Endothelial cell of umbilical vein (primary cell): ENCODE measurements around the gene RAD51B. TPM values are rescaled to one million over a fixed set of nuclear protein-coding genes. Genes with fewer than 3 reads are reported as not detected.
"Not testable (repeated sequence)": the region's sequence is repeated elsewhere in the genome, so short reads cannot be mapped to it uniquely, and the experiment has no call there.

Experiments used
- BruUV-seq: library from RNA; stranded (reverse); fragments of 400-500 nt; replicated peaks from 2 replicates; lab custom pipeline; 2021; lab: Mats Ljungman, UMichigan
- CTCF ChIA-PET: fragments of 300-600, 350-600 bp; sonication (Branson Sonifier 250); formaldehyde crosslinking; loops from one replicate; lab custom pipeline; 2021; ENCODE audit warnings: antibody characterized with exemption, inconsistent platforms; lab: Charles Lee
- POLR2A ChIA-PET: fragments of 300-600, 350-600 bp; sonication (Branson Sonifier 250); formaldehyde crosslinking; loops from one replicate; lab custom pipeline; 2021; ENCODE audit warnings: antibody characterized with exemption, inconsistent platforms; lab: Charles Lee
- DNase-seq: peaks from one replicate; pipeline ENCODE4 v3.0.0-alpha.2; 2011; ENCODE audit warnings: low read depth, low spot score
- FAIRE-seq: peaks from 2 replicates; lab custom pipeline; 2011; peaks lifted over from hg19 to GRCh38; lab: Jason Lieb, UNC
- H2AFZ ChIP-seq: 2 replicates; pipeline ENCODE4 v1.6.0; 2012; ENCODE audit warnings: low read depth, low read length, control low read depth, inconsistent platforms
- H3K27ac ChIP-seq: 2 replicates; pipeline ENCODE4 v1.5.1; 2011; ENCODE audit warnings: low read depth, mild to moderate bottlenecking, control low read depth, low read length, moderate library complexity; ENCODE audit not compliant: insufficient read depth
- H3K27me3 ChIP-seq, 2 experiments: 2 replicates each; pipeline versions ENCODE4 v1.6.0 to v1.6.1; 2011; ENCODE audit warnings: low read length in 2 of 2, mixed read lengths in 1 of 2; ENCODE audit not compliant: control insufficient read depth in 2 of 2, insufficient read depth in 2 of 2
- H3K36me3 ChIP-seq, 2 experiments: 2 replicates in 1 of 2; 3 replicates in 1 of 2; pipeline ENCODE4 v1.5.1; 2011; ENCODE audit warnings: low read length in 2 of 2, mild to moderate bottlenecking in 1 of 2, moderate library complexity in 1 of 2; ENCODE audit not compliant: control insufficient read depth in 2 of 2, insufficient read depth in 2 of 2; ENCODE audit errors: extremely low read depth in 1 of 2
- H3K4me1 ChIP-seq: 3 replicates; pipeline ENCODE4 v1.5.1; 2011; ENCODE audit warnings: mild to moderate bottlenecking, low read length; ENCODE audit not compliant: control insufficient read depth, insufficient read depth; ENCODE audit errors: extremely low read depth
- H3K4me2 ChIP-seq: 2 replicates; pipeline ENCODE4 v1.6.1; 2011; ENCODE audit warnings: low read length, control low read depth, mixed read lengths; ENCODE audit not compliant: insufficient read depth
- H3K4me3 ChIP-seq, 3 experiments: fragments of 200-600 bp in 1 of 3; sonication (generic), shearing (Covaris generic) in 1 of 3; replicated peaks in 1 of 3; 2 replicates each; pipeline ENCODE4 v1.5.1; 2011 to 2016; ENCODE audit warnings: control low read depth in 3 of 3, low read length in 3 of 3, mild to moderate bottlenecking in 2 of 3, inconsistent platforms in 1 of 3, low read depth in 1 of 3, moderate library complexity in 1 of 3; ENCODE audit not compliant: insufficient read depth in 1 of 3
- H3K79me2 ChIP-seq: 2 replicates; pipeline ENCODE4 v1.6.0; 2012; ENCODE audit warnings: low read length, inconsistent platforms; ENCODE audit not compliant: control insufficient read depth, insufficient read depth
- H3K9ac ChIP-seq: replicated peaks from 2 replicates; pipeline ENCODE3; 2011; ENCODE audit warnings: low read length, control low read depth; ENCODE audit not compliant: insufficient read depth; ENCODE audit errors: extremely low read depth
- H3K9me1 ChIP-seq: replicated peaks from 3 replicates; pipeline ENCODE4 v1.6.0; 2011; ENCODE audit warnings: mild to moderate bottlenecking, low read length; ENCODE audit not compliant: control insufficient read depth, insufficient read depth; ENCODE audit errors: extremely low read depth
- H3K9me3 ChIP-seq: replicated peaks from 2 replicates; pipeline ENCODE4 v1.5.1; 2012; ENCODE audit warnings: low read length, inconsistent platforms; ENCODE audit not compliant: control insufficient read depth, insufficient read depth
- H4K20me1 ChIP-seq: replicated peaks from 2 replicates; pipeline ENCODE3; 2011; ENCODE audit warnings: mild to moderate bottlenecking, low read length; ENCODE audit not compliant: control insufficient read depth, insufficient read depth; ENCODE audit errors: extremely low read depth
- CTCF ChIP-seq, 2 donors: IDR thresholded peaks; 1 replicate in 1 of 2; 2 replicates in 1 of 2; pipeline ENCODE4 v1.5.1; 2011; ENCODE audit warnings: low read length in 2 of 2, mild to moderate bottlenecking in 2 of 2, moderate library complexity in 2 of 2, control low read depth in 1 of 2, inconsistent platforms in 1 of 2, low read depth in 1 of 2; ENCODE audit not compliant: insufficient read depth in 1 of 2; ENCODE audit errors: extremely low read depth in 1 of 2
- EZH2 ChIP-seq: IDR thresholded peaks from 2 replicates; pipeline ENCODE4 v1.6.1; 2012; ENCODE audit warnings: borderline replicate concordance, low read depth, mild to moderate bottlenecking, moderate library complexity, low read length, inconsistent platforms; ENCODE audit not compliant: severe bottlenecking
- FOS ChIP-seq: IDR thresholded peaks from 2 replicates; pipeline ENCODE4 v1.6.1; 2011; ENCODE audit warnings: mild to moderate bottlenecking, low read length, moderate library complexity, borderline replicate concordance; ENCODE audit not compliant: insufficient read depth
- GATA2 ChIP-seq: IDR thresholded peaks from 2 replicates; pipeline ENCODE4 v1.7.0; 2011; ENCODE audit warnings: low read depth, mild to moderate bottlenecking, moderate library complexity, mixed read lengths, low read length; ENCODE audit not compliant: insufficient read length, insufficient read depth
- JUN ChIP-seq: IDR thresholded peaks from 2 replicates; pipeline ENCODE4 v1.6.1; 2011; ENCODE audit warnings: borderline replicate concordance, low read depth; ENCODE audit not compliant: insufficient read length, insufficient read depth
- MYC ChIP-seq: IDR thresholded peaks from one replicate; pipeline ENCODE4 v1.6.1; 2011; ENCODE audit warnings: mild to moderate bottlenecking, low read depth, low read length
- POLR2A ChIP-seq: IDR thresholded peaks from 2 replicates; pipeline ENCODE4 v1.6.1; 2012; ENCODE audit warnings: low read depth, mild to moderate bottlenecking, control low read depth, low read length
- POLR2AphosphoS5 ChIP-seq: IDR thresholded peaks from 2 replicates; pipeline ENCODE4 v1.6.1; 2012; ENCODE audit warnings: low read depth, mild to moderate bottlenecking, control low read depth, low read length, moderate library complexity; ENCODE audit not compliant: insufficient read depth
- dilution Hi-C: fragments of 300-500 bp; cut with MboI; formaldehyde crosslinking; loops from one replicate; pipeline ENCODE4 v1.15.0; 2019; ENCODE audit warnings: low sequenced_read_pairs; ENCODE audit not compliant: extremely low pct_ligation_motif_present
- intact Hi-C: fragments of 100-400 bp; cut with micrococcal nuclease; formaldehyde crosslinking; loops from one replicate; pipeline ENCODE4 v1.10.0; 2022
- polyA plus RNA-seq, 4 experiments: library from polyadenylated mRNA; depleted of rRNA in 3 of 4; stranded (reverse) in 3 of 4; unstranded in 1 of 4; fragments of >200 nt; gene quantifications; 2 replicates each; pipeline versions ENCODE4 v1.2.1 to v1.2.3, GENCODE V29; 2011 to 2012; ENCODE audit warnings: missing spikeins in 1 of 4
- total RNA-seq: library from RNA; stranded (reverse); gene quantifications from 2 replicates; pipeline ENCODE4 v1.2.3, GENCODE V29; 2021
- TF ChIP-seq, protein P1 (sequence below): IDR thresholded peaks from 2 replicates; pipeline ENCODE4 v1.6.1; 2011; ENCODE audit not compliant: insufficient read depth, insufficient read length

RAD51B gene
- total and polyA plus RNA-seq, 2 donors (not counting 3 experiments of a cell fraction or from before 2014, with no cell fraction given): 3.9 to 19.0 TPM

- no peak overlapping the region for H2AFZ ChIP-seq
- no peaks in the 10 kb centered on the region for H3K9me3 ChIP-seq
- H4K20me1 ChIP-seq: no peaks in the 10 kb centered on the region
- no TSS peak for BruUV-seq
- ChIA-PET CTCF (interaction anchor here (1.2 to 1.3 kb wide), 2 partner anchors 18 to 35 kb away, joined by 3 read pairs; no protein-coding TSS in a partner anchor), POLR2A (no interaction called here)
- no peak overlapping the region for H3K27ac ChIP-seq
- dilution Hi-C loops: no loop called here
- intact Hi-C loops: no loop called here
- H3K4me1 ChIP-seq: no peaks in the 10 kb centered on the region
- no peak overlapping the region for H3K9ac ChIP-seq
- no peak overlapping the region for H3K4me2 ChIP-seq
- TF ChIP-seq POLR2AphosphoS5 (no peak), MYC (no peak), GATA2 (no peak), JUN (no peak), FOS (no peak), POLR2A (no peak), EZH2 (no peak), CTCF (IDR thresholded peaks at IDR 0.05; ENCODE audit: extremely low read depth in 1 of 2, insufficient read depth in 1 of 2, low read depth in 1 of 2, low read length in 2 of 2) (no peak)
- TF ChIP-seq, protein P1, sequence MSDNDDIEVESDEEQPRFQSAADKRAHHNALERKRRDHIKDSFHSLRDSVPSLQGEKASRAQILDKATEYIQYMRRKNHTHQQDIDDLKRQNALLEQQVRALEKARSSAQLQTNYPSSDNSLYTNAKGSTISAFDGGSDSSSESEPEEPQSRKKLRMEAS: no peak
- H3K9me1 ChIP-seq: no peaks in the 10 kb centered on the region
- H3K79me2 ChIP-seq: no peaks in the 10 kb centered on the region
- H3K36me3 ChIP-seq: no peaks in the 10 kb centered on the region
- FAIRE-seq (no peak), DNase-seq (no peak)
- no peaks in the 10 kb centered on the region for H3K27me3 ChIP-seq
- H3K4me3 ChIP-seq: no peak overlapping the region
These were observed 147.6 kb downstream of the RAD51B start for GRCh38 chr14:67967206-67967605.

DNA sequence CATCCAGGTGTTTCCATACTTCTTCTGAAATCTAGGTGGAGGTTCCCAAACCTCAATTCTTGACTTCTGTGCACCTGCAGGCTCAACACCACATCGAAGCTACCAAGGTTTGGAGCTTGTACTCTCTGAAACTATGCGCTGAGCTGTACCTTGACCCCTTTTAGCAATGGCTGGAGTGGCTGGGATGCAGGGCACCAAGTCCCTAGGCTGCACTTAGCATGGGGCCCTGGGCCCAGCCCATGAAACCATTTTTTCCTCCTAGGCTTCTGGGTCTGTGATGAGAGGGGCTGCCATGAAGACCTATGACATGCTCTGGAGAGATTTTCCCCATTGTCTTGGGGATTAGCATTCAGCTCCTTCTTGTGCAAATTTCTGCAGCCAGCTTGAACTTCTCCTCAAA lies 148.4 kb downstream of the RAD51B start:
- DNase-seq, H3K79me2 ChIP-seq, H3K9me3 ChIP-seq, H3K27me3 ChIP-seq, H3K4me3 ChIP-seq, H3K9ac ChIP-seq, FAIRE-seq, H2AFZ ChIP-seq, H3K9me1 ChIP-seq, POLR2A ChIA-PET, dilution Hi-C loops, intact Hi-C loops, H4K20me1 ChIP-seq, H3K36me3 ChIP-seq, H3K4me2 ChIP-seq, H3K4me1 ChIP-seq, BruUV-seq, H3K27ac ChIP-seq: not testable (repeated sequence)
- CTCF ChIA-PET: interaction anchor here (0.6 to 1.3 kb wide), 3 partner anchors 17 to 62 kb away, joined by 3 read pairs; no protein-coding TSS in a partner anchor
